GM23248 (cell line): Measurements from ENCODE around the gene KCNH3. TPM values are rescaled to one million over a fixed set of nuclear protein-coding genes. Genes with fewer than 3 reads are reported as not detected.
"Not testable (repeated sequence)": the region's sequence is repeated elsewhere in the genome, so short reads cannot be mapped to it uniquely, and the experiment has no call there.

Source experiments
- DNase-seq: peaks from one replicate; pipeline ENCODE4 v3.0.0-alpha.2; 2015
- H2AFZ ChIP-seq: fragments of 200-600 bp; sonication (generic); 2 replicates; pipeline ENCODE4 v1.6.1; 2016; ENCODE audit warnings: antibody characterized with exemption
- H3F3A ChIP-seq: fragments of 200-600 bp; sonication (generic); 2 replicates; pipeline ENCODE4 v1.6.1; 2016; ENCODE audit warnings: mild to moderate bottlenecking, antibody characterized with exemption, mixed run types; ENCODE audit not compliant: insufficient read depth
- H3K27ac ChIP-seq: fragments of 200-600 bp; sonication (generic); 2 replicates; pipeline ENCODE4 v1.5.1; 2016; ENCODE audit warnings: mild to moderate bottlenecking
- H3K27me3 ChIP-seq: fragments of 200-600 bp; sonication (generic); replicated peaks from 2 replicates; pipeline ENCODE4 v1.6.1; 2016; ENCODE audit warnings: mild to moderate bottlenecking; ENCODE audit not compliant: insufficient read depth
- H3K36me3 ChIP-seq: fragments of 200-600 bp; sonication (generic); 2 replicates; pipeline ENCODE4 v1.6.1; 2016; ENCODE audit warnings: low read depth, mild to moderate bottlenecking
- H3K4me1 ChIP-seq: fragments of 200-600 bp; sonication (generic); 2 replicates; pipeline ENCODE4 v1.6.1; 2016; ENCODE audit warnings: mild to moderate bottlenecking; ENCODE audit not compliant: insufficient read depth
- H3K4me2 ChIP-seq: fragments of 200-600 bp; sonication (generic); one replicate; pipeline ENCODE4 v1.6.1; 2016; ENCODE audit warnings: mild to moderate bottlenecking; ENCODE audit not compliant: unreplicated experiment
- H3K4me3 ChIP-seq: fragments of 200-600 bp; sonication (generic); 2 replicates; pipeline ENCODE4 v1.5.1; 2016; ENCODE audit warnings: mild to moderate bottlenecking
- H3K79me2 ChIP-seq: fragments of 200-600 bp; sonication (generic); 2 replicates; pipeline ENCODE4 v1.6.1; 2016; ENCODE audit warnings: mild to moderate bottlenecking; ENCODE audit not compliant: insufficient read depth
- H3K9ac ChIP-seq: fragments of 200-600 bp; sonication (generic); 2 replicates; pipeline ENCODE4 v1.6.1; 2016; ENCODE audit warnings: mild to moderate bottlenecking
- H3K9me2 ChIP-seq: fragments of 200-600 bp; sonication (generic); 2 replicates; pipeline ENCODE4 v1.6.1; 2016; ENCODE audit warnings: mixed run types, mild to moderate bottlenecking, moderate library complexity; ENCODE audit not compliant: insufficient read depth
- H3K9me3 ChIP-seq: fragments of 200-600 bp; sonication (generic); one replicate; pipeline ENCODE4 v1.6.1; 2017; ENCODE audit warnings: low read depth
- H4K20me1 ChIP-seq: fragments of 200-600 bp; sonication (generic); 2 replicates; pipeline ENCODE4 v1.6.0; 2016; ENCODE audit not compliant: insufficient read depth
- EZH2 ChIP-seq: fragments of 200-600 bp; sonication (generic); IDR thresholded peaks from 2 replicates; pipeline ENCODE4 v1.6.1; 2018; ENCODE audit warnings: antibody characterized with exemption, mild to moderate bottlenecking; ENCODE audit not compliant: insufficient read depth, poor library complexity, severe bottlenecking
- EZH2phosphoT487 ChIP-seq: fragments of 200-600 bp; sonication (generic); IDR thresholded peaks from 2 replicates; pipeline ENCODE4 v1.6.1; 2018; ENCODE audit warnings: antibody characterized with exemption, moderate library complexity, mild to moderate bottlenecking, low read depth; ENCODE audit not compliant: insufficient read depth
- WGBS, 2 experiments: methylation state at CpG; one replicate each; pipeline ENCODE4 v1.1.6; 2015 to 2017; ENCODE audit warnings: low lambda C conversion rate in 2 of 2, low coverage in 1 of 2; ENCODE audit errors: missing lambda C conversion rate in 2 of 2; 5-methylcytosine and 5-hydroxymethylcytosine counted together
- in situ Hi-C: fragments of 300-500 bp; cut with MboI; formaldehyde crosslinking; loops from 2 replicates; pipeline ENCODE4 v1.15.0; 2020
- polyA plus RNA-seq: library from polyadenylated mRNA; unstranded; fragments of >200 nt; fragmentation: Nextera tagmentation; extraction: Ambion mirVana; gene quantifications from 2 replicates; pipeline ENCODE4 v1.2.1, GENCODE V29; 2016
- total RNA-seq: library from RNA; depleted of rRNA; stranded (reverse); fragments of >200 nt; shearing (Covaris generic); gene quantifications from 2 replicates; pipeline ENCODE4 v1.2.3, GENCODE V29; 2014

The KCNH3 gene
- total and polyA plus RNA-seq, 2 experiments from 2014 or later: 0.09 TPM; not detected in 1

DNA sequence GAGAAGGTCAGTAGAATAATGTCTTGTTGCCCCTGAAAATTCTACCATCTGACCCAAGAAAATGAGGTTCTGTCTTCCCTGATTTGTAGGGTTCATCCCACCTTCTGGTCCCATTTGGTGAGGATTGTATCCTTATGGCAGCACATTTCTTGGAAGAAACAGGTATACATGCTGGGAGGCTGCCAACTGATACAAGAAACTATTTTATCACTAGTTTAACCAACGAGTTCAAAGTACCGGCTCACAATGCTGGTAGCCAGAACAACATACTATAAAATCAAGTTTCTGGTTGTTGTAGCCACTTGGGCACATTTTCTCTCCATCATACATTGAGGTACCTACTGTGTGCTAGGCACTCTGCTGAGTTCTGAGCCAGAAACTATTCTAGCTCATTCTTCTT is 7.1 kb upstream of the KCNH3 start:
- Histone ChIP-seq H3K9ac (no peak overlapping the region), H3K4me3 (no peak overlapping the region), H3K79me2 (no peaks in the 10 kb centered on the region), H3K9me3 (no peaks in the 10 kb centered on the region), H4K20me1 (no peaks in the 10 kb centered on the region), H3K4me1 (peaks cover 4% of the 10 kb centered on the region; the same call in 1 of the 2 replicates), H3K4me2 (no peak overlapping the region), H3K9me2 (no peaks in the 10 kb centered on the region), H3K27me3 (peaks cover 2% of the 10 kb centered on the region; the same call in 1 of the 2 replicates), H3K36me3 (no peaks in the 10 kb centered on the region), H3K27ac (no peak overlapping the region), H2AFZ (no peak overlapping the region), H3F3A (peaks cover 6% of the 10 kb centered on the region; the same call in 1 of the 2 replicates)
- WGBS, 2 experiments: 98 to 100% methylated on average over 2 of the region's 2 CpGs
- in situ Hi-C loops: no loop called here
- TF ChIP-seq EZH2 (no peak), EZH2phosphoT487 (no peak)
- DNase-seq: no peak

DNA sequence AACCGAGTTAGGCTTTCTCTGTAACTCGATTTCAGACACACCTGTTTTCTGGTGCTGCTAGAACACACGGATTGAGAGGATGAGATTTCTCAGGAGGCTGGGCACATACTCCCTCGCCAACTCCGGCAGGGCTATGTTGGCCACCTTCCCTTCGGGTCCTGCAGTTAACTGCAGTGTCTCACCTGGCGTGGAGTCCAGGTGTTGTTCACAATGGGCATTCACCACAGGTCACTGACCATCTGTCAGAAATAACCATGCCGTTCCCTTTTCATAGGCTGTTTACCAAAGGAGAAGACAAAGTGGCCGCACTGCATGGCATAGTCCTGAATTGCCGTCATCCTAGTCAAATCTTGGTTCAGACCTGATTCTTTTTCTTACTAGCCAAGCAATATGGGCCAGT is 5.5 kb upstream of the KCNH3 start:
- Histone ChIP-seq H3K9ac (no peak overlapping the region), H3K9me3 (no peaks in the 10 kb centered on the region), H3F3A (peaks cover 9% of the 10 kb centered on the region; the same call in 1 of the 2 replicates), H3K27me3 (peaks cover 15% of the 10 kb centered on the region), H3K4me3 (no peak overlapping the region), H3K79me2 (no peaks in the 10 kb centered on the region), H3K4me2 (no peak overlapping the region), H3K9me2 (no peaks in the 10 kb centered on the region), H3K36me3 (no peaks in the 10 kb centered on the region), H3K4me1 (peaks cover 6% of the 10 kb centered on the region), H4K20me1 (no peaks in the 10 kb centered on the region), H3K27ac (no peak overlapping the region), H2AFZ (no peak overlapping the region)
- in situ Hi-C loops: no loop called here
- 89 to 90% methylated on average over 10 of the region's 10 CpGs for WGBS, 2 experiments
- no peak for DNase-seq
- TF ChIP-seq EZH2 (no peak), EZH2phosphoT487 (no peak)

DNA sequence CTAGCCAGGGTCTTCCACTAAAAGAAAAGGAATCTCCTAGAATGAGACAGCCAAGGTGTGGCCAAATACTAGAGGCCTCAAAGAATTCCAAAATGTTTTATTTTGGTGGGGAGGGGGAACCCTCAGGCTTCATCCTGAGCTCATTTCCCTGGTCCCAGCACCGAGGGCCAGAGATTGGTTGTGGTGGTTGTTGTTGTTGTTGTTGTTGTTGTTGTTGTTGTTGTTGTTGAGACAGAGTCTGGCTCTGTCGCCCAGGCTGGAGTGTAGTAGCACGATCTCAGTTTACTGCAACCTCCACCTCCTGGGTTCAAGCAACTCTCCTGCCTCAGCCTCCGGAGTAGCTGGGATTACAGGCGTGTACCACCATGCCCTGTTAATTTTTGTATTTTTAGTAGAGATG is 4.7 kb upstream of the KCNH3 start:
- WGBS, 2 experiments: 94 to 98% methylated on average over 5 of the region's 5 CpGs
- DNase-seq, H3K9me2 ChIP-seq, H3K27ac ChIP-seq, H3K4me2 ChIP-seq, H3K4me3 ChIP-seq, H3K79me2 ChIP-seq, H3K36me3 ChIP-seq, H2AFZ ChIP-seq, H3K4me1 ChIP-seq, H3K9me3 ChIP-seq, H3K9ac ChIP-seq, in situ Hi-C loops, H4K20me1 ChIP-seq, H3F3A ChIP-seq: not testable (repeated sequence)
- peaks cover 16% of the 10 kb centered on the region for H3K27me3 ChIP-seq

DNA sequence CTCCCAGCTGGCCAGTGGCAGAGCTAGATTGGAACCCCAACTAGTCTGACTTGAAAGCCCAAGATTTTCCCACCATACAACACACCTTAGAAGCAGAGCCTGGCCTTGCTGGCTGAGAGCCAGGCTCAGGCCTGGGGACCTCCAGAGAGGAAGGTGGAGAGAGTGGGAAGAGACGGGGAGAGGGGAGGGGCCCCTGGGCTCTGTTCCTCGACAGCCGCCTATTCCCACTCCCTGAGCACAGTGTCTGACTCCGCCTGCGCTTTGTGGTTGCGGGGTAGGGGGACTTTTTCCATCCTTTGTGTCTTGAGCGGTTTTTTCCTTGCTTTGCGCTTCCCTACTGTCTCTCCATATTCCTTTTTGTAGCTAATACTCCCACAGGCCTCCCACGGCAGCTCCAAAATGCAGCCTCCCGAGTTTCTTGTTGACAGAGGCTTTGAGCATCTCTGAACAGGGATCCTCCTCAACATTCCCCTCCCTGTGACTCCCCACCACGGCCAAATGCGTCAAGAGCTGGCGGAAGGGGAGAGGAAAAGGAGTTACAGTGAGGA is 4.0 kb upstream of the KCNH3 start:
- Histone ChIP-seq H3K4me1 (peaks cover 6% of the 10 kb centered on the region), H4K20me1 (no peaks in the 10 kb centered on the region), H3K79me2 (no peaks in the 10 kb centered on the region), H3K4me2 (no peak overlapping the region), H3K27ac (no peak overlapping the region), H3K4me3 (no peak overlapping the region), H3K9me2 (no peaks in the 10 kb centered on the region), H3K27me3 (peaks cover 23% of the 10 kb centered on the region), H3K9ac (no peak overlapping the region), H3F3A (peaks cover 9% of the 10 kb centered on the region; the same call in 1 of the 2 replicates), H2AFZ (no peak overlapping the region), H3K36me3 (no peaks in the 10 kb centered on the region), H3K9me3 (no peaks in the 10 kb centered on the region)
- in situ Hi-C loops: no loop called here
- DNase-seq: no peak
- WGBS, 2 experiments: 69 to 71% methylated on average over 13 of the region's 13 CpGs
- no peak for TF ChIP-seq EZH2
- no peak for TF ChIP-seq EZH2phosphoT487
